WTC11 (cell line): ENCODE results near the gene CLDN2.

Experiments used
- ZNF232 ChIP-seq: sonication (generic); formaldehyde crosslinking; IDR thresholded peaks from 2 replicates; pipeline ENCODE4 v1.8.0; 2022; ENCODE audit warnings: mild to moderate bottlenecking, missing genetic modification reagents
- ZNF416 ChIP-seq: fragments of 250-450 bp; sonication (Bioruptor Pico); IDR thresholded peaks from 2 replicates; pipeline ENCODE4 v1.9.0; 2021; ENCODE audit warnings: mild to moderate bottlenecking, inconsistent platforms
- TF ChIP-seq, protein P1 (sequence below): fragments of 200-600 bp; IDR thresholded peaks from 2 replicates; pipeline ENCODE4 v1.8.0; 2022; ENCODE audit warnings: antibody characterized with exemption

DNA sequence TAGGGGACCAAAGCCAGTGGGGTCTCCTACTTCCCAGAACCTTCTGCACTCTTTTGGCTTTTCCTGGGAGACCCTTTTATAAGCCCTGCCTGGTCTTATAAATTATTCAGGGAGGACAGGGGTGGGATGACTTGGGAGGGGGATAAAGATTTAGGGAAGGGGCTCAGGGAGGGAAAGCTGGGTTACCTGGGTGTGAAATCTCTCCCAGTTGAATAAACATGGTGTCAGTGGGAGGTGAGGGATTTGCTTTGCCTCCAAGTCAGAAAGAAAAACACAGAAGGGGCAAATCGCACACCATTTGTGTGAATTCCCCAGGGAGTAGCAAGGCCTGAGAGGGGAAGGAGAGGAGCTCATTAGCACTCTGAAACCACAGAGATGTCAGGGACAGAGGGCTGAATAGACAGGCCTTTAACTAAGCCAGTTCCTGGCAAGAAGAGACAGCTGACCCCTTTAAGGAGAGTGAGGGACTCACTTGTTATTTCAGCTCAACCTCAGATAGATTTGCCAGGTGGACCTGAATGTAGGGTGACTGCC is 16.8 kb upstream of the CLDN2 start, which contains the start of gene RIPPLY1:
- no peak for TF ChIP-seq ZNF232 (CRISPR knock-in tag)
- TF ChIP-seq, protein P1, sequence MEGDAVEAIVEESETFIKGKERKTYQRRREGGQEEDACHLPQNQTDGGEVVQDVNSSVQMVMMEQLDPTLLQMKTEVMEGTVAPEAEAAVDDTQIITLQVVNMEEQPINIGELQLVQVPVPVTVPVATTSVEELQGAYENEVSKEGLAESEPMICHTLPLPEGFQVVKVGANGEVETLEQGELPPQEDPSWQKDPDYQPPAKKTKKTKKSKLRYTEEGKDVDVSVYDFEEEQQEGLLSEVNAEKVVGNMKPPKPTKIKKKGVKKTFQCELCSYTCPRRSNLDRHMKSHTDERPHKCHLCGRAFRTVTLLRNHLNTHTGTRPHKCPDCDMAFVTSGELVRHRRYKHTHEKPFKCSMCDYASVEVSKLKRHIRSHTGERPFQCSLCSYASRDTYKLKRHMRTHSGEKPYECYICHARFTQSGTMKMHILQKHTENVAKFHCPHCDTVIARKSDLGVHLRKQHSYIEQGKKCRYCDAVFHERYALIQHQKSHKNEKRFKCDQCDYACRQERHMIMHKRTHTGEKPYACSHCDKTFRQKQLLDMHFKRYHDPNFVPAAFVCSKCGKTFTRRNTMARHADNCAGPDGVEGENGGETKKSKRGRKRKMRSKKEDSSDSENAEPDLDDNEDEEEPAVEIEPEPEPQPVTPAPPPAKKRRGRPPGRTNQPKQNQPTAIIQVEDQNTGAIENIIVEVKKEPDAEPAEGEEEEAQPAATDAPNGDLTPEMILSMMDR = no peak
- no peak for TF ChIP-seq ZNF416 (CRISPR knock-in tag)
